PFSK-1 (cell line): ENCODE measurements around the gene CD163L1.

Experiments
- FOXP2 ChIP-seq: optimal IDR thresholded peaks from 2 replicates; pipeline ENCODE3; 2011; ENCODE audit warnings: borderline replicate concordance, control low read depth, inconsistent platforms; ENCODE audit not compliant: insufficient read depth; ENCODE audit errors: extremely low read length, extremely low read depth
- POLR2AphosphoS5 ChIP-seq: IDR thresholded peaks from 2 replicates; pipeline ENCODE4 v1.6.1; 2012; ENCODE audit warnings: low read depth, mild to moderate bottlenecking, control low read depth, low read length, moderate library complexity
- SIN3A ChIP-seq: IDR thresholded peaks from 2 replicates; pipeline ENCODE4 v1.6.1; 2012; ENCODE audit warnings: mild to moderate bottlenecking, low read length, moderate library complexity, borderline replicate concordance; ENCODE audit not compliant: insufficient read depth
- TAF1 ChIP-seq: IDR thresholded peaks from 2 replicates; pipeline ENCODE4 v1.6.1; 2012; ENCODE audit warnings: low read length, control low read depth, borderline replicate concordance; ENCODE audit not compliant: insufficient read depth
- TF ChIP-seq, protein P1 (sequence below), 2 experiments: IDR thresholded peaks; 2 replicates each; pipeline versions ENCODE4 v1.6.1 to v1.8.0; 2011 to 2012; ENCODE audit warnings: low read depth in 2 of 2, low read length in 2 of 2, control low read depth in 1 of 2, inconsistent platforms in 1 of 2, mild to moderate bottlenecking in 1 of 2, moderate library complexity in 1 of 2; ENCODE audit not compliant: insufficient read depth in 1 of 2

Gene CD163L1

DNA sequence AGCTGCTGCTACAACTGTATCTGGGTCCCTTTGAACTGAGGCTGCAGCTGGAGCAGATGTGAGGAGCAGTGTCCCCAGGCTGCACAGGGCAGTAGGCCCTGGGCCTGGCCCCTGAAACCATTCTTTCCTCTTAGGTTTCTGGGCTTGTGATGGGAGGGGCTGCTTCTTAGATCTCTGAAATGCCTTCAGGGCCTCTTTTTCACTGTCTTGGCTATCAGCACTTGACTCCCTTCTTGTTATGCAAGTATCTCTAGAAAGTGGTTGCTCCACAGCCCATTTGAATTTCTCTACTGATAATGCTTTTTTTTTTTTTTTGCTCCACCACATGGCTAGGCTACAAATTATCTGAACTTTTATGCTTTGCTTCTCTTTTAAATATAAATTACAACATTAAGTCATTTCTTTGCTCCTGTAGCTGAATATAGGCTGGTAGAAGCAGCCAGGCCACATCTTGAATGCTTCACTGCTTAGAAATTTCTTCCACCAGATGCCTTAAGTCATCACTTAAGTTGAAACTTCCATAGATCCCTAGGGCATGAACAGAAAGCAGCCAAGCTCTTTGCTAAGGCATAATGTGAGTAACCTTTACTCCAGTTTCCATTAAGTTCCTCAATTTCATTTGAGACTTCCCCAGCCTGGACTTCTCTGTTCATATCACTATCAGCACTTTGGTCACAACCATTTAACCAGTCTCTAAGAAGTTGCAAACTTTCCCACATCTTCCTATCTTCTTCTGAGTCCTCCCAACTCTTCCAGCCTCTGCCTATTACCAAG, 98.9 kb downstream of the CD163L1 start:
- TF ChIP-seq, protein P1, sequence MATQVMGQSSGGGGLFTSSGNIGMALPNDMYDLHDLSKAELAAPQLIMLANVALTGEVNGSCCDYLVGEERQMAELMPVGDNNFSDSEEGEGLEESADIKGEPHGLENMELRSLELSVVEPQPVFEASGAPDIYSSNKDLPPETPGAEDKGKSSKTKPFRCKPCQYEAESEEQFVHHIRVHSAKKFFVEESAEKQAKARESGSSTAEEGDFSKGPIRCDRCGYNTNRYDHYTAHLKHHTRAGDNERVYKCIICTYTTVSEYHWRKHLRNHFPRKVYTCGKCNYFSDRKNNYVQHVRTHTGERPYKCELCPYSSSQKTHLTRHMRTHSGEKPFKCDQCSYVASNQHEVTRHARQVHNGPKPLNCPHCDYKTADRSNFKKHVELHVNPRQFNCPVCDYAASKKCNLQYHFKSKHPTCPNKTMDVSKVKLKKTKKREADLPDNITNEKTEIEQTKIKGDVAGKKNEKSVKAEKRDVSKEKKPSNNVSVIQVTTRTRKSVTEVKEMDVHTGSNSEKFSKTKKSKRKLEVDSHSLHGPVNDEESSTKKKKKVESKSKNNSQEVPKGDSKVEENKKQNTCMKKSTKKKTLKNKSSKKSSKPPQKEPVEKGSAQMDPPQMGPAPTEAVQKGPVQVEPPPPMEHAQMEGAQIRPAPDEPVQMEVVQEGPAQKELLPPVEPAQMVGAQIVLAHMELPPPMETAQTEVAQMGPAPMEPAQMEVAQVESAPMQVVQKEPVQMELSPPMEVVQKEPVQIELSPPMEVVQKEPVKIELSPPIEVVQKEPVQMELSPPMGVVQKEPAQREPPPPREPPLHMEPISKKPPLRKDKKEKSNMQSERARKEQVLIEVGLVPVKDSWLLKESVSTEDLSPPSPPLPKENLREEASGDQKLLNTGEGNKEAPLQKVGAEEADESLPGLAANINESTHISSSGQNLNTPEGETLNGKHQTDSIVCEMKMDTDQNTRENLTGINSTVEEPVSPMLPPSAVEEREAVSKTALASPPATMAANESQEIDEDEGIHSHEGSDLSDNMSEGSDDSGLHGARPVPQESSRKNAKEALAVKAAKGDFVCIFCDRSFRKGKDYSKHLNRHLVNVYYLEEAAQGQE (IDR thresholded peaks at IDR 0.05; ENCODE audit: insufficient read depth in 1 of 2, low read depth in 2 of 2, low read length in 2 of 2): no peak
- TF ChIP-seq FOXP2 (no peak), TAF1 (no peak), SIN3A (no peak), POLR2AphosphoS5 (no peak)

DNA sequence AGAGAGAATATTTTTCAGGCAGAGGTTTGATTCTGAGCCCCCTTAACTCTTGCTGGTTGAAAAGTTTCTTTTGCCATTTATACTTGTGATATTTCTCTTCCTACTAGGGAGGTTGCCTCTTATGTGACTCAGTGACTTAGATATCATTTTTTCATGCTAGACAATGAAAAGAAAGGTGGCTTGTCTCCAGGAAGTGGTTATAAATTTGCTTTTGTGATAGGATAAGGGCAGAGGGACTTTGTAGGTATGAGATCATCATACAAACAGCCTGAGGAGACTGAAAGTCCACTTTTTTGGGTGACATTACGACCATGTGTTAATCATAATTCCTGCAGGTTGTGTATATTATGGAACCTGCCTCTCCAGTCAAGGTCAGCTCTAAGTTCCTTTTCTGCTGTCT, 104.3 kb downstream of the CD163L1 start:
- no peak for TF ChIP-seq SIN3A
- TF ChIP-seq POLR2AphosphoS5: no peak
- TF ChIP-seq, protein P1 (IDR thresholded peaks at IDR 0.05; ENCODE audit: insufficient read depth in 1 of 2, low read depth in 2 of 2, low read length in 2 of 2): no peak
- TF ChIP-seq TAF1: no peak
- TF ChIP-seq FOXP2: no peak

GRCh38 chr12:7327918-7328317, 116.0 kb downstream of the CD163L1 start:
- TF ChIP-seq POLR2AphosphoS5 (no peak), FOXP2 (no peak), TAF1 (no peak), SIN3A (no peak)
- TF ChIP-seq, protein P1 (IDR thresholded peaks at IDR 0.05; ENCODE audit: insufficient read depth in 1 of 2, low read depth in 2 of 2, low read length in 2 of 2): no peak

DNA sequence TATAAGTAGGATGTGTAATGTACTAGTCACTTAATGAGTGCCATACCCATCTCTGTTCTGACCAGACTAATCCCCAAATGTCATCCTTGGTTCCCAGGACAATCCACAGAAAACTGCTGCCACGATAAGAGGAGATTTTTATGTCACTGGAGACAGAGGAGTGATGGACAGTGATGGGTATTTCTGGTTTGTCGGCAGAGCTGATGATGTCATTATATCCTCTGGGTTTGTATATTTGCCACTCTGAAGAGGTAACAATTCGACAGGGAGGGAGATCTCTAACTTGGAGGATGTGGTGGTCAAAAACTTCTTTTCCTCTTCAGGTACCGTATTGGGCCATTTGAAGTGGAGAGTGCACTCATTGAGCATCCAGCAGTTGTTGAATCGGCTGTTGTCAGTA, 119.8 kb downstream of the CD163L1 start:
- TF ChIP-seq, protein P1 (IDR thresholded peaks at IDR 0.05; ENCODE audit: insufficient read depth in 1 of 2, low read depth in 2 of 2, low read length in 2 of 2): no peak
- no peak for TF ChIP-seq SIN3A
- no peak for TF ChIP-seq FOXP2
- TF ChIP-seq TAF1: no peak
- TF ChIP-seq POLR2AphosphoS5: no peak

GRCh38 chr12:7322599-7322998, 121.4 kb downstream of the CD163L1 start:
- no peak for TF ChIP-seq SIN3A
- TF ChIP-seq FOXP2: no peak
- TF ChIP-seq POLR2AphosphoS5: no peak
